GM19351 (cell line): ENCODE measurements around the gene MPHOSPH9.

ENCODE experiments used
- ATAC-seq: cut with Tn5 transposase; IDR thresholded peaks from one replicate; pipeline ENCODE4 v1.9.1; 2021; ENCODE audit warnings: mild to moderate bottlenecking, moderate library complexity; ENCODE audit not compliant: unreplicated experiment

Gene MPHOSPH9

DNA sequence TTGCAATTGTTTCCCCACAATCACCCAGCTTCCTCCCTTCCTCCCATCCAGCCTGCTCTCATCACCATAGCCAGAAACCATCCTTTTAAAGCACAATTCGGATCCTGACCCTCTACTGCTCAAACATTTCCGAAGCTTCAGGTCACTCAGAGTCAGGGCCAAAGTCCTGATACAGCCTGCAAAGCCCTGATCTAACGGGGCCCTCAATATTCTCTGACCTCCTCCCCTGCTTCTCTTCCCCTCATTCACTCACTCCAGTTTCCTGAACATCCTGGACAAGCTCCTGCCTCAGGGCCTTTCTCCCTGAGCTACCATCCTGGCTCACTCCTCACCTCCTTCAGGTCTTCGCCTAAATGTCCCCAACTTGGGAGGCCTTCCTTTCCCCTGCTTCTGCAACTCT is 128.1 kb downstream of the MPHOSPH9 start:
- no peak for ATAC-seq
